ENCODE measurements around the gene SPDYE1.
"Not testable (repeated sequence)": the region's sequence is repeated elsewhere in the genome, so short reads cannot be mapped to it uniquely, and the experiment has no call there.

The SPDYE1 gene

DNA sequence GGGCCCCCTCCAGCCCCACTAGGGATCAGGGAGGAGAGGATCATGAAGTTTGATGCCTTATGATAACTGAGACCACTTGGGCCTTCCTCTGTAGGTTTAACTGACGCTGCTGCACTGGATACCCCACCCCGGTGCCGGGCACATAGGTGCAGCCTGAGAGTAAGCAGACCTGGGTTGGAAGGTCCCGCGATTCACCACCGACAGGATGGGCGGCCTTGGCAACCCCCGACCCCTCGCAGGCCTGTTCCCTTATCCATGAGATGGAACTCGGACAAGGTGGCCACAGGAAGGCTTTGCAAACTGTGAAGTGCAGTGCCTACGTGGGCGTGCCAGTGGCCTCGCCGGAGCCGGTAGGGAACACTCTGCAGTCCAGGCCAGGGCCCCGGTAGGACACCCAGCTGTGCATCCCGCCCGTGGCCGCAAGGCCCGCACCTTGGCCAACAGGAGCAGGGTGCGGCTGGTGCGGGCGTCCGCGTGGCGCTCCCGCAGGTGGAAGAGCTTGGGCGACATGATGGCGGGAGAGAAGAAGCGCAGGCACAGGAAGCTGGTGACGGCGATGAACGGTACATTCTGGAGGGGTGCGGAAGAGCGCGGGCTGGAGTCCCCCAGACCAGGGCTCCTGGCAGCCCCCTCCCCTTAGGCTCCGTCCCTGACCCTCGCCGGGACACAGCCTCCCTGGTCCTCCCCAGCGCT is 42.2 kb downstream of the SPDYE1 start:
- FAIRE-seq; DNase-seq (ENCODE audit: insufficient read length, low spot score): not testable (repeated sequence)

DNA sequence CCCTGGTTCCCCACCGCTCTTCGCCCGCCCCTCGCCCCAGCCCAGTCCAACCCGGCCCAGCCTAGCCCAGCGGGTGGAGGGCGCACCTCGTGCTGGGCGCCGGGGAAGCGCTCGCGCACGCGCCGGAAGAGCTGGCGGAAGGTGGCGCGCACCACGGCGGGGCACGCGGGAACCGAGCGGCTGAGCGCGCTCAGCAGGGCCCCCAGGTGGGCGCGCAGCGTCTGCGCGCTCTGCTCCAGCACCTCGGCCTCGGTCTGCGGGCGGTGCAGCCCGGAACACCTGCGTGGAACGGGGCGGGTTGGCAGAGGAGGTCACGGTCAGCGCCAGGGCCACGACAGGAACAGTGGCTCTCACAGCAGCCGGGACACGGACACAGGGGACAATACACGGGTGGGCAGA is 42.8 kb downstream of the SPDYE1 start:
- not testable (repeated sequence) for FAIRE-seq; DNase-seq (ENCODE audit: insufficient read length, low spot score)

DNA sequence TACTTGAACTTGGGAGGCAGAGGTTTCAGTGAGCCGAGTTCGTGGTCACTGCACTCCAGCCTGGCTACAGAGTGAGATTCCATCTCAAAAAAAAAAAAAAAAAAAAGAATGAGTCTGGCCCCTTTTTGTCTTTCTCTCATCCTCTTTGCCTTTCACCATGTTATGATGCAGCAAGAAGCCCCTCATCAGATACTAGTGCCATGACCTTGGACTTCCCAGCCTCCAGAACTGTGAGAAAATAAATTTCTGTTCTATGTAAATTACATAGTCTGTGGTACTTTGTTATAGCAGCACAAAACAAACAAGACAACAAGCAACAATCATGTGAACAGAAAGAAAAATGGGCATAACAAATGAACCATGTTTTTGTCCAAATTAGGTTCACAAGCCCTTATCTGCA is 44.5 kb downstream of the SPDYE1 start:
- no peak for TF ChIP-seq POLR2A (IDR thresholded peaks at IDR 0.05; ENCODE audit: low read depth, low read length)
- no peak for FAIRE-seq
- no peak for DNase-seq (ENCODE audit: insufficient read length, low spot score)

DNA sequence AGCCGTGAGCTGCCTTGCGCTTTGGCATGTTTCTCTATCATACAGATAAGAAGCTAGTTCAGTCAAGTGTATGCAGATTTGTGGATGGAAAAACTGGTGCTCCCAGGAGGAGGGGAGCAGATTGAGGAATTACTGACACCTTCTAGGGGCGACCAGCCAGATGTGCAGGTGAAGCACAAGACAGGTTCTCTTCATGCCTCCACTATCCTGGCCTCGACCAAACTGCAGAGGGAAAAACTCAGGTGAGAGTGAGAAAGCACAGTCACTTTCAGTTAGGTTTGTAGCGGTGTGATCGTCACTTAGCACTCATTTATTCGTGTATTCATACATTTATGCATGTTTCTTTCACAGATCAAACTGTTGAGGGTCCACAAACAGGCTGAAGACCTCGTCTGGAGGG is 46.2 kb downstream of the SPDYE1 start:
- no peak for DNase-seq (ENCODE audit: insufficient read length, low spot score)
- no peak for TF ChIP-seq POLR2A (IDR thresholded peaks at IDR 0.05; ENCODE audit: low read depth, low read length)
- FAIRE-seq = no peak

DNA sequence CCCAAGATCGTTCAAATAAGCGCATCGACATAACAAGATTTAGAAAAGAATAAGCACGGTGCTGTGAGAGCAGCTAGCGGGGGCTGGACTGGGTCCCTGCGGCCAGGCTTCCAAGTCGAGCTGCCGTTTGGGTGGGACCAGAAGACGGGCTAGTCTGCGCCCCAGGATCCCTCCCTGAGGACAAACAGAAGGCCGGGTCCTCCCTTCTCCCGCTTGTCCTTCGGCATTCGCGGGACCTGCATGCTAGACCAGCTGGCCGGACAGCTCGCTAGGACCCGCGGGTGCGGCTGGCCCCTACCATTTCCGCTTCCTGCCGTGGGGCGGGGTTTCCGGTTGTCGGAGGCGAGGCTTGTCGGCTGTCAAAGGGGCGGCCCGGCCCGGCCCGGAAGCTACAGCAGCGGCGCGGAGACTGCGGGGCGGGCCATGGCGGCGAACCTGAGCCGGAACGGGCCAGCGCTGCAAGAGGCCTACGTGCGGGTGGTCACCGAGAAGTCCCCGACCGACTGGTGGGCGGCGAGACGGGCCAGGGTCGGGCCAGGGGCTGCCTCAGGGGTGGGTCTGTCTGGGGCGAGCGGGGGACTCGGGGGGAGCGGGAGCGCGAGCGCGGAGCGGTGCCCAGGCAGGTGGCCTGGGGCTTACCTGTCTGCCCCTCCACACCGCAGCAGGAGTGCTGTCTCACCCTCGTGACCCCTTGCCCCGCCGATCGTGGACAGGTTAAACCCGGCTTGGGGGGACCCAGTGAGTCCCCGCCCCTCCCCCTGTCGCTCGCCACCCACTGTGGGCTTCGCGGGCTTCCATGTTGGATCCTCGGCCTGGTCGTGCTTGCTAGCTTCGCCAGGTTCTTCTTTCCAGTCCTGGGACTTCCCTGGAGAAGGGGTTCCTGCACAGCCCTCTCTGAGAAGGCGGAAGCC is 46.9 kb downstream of the SPDYE1 start, which contains the start of gene DBNL:
DBNL (plus strand) TSS at position 388 of the 911 bp plus-strand sequence; CDS start at position 424, 36 bp downstream.
- FAIRE-seq (no peak), DNase-seq (ENCODE audit: insufficient read length, low spot score) (peak; percentile 100)
- TF ChIP-seq POLR2A (IDR thresholded peaks at IDR 0.05; ENCODE audit: low read depth, low read length) = peak; percentile 97

DNA sequence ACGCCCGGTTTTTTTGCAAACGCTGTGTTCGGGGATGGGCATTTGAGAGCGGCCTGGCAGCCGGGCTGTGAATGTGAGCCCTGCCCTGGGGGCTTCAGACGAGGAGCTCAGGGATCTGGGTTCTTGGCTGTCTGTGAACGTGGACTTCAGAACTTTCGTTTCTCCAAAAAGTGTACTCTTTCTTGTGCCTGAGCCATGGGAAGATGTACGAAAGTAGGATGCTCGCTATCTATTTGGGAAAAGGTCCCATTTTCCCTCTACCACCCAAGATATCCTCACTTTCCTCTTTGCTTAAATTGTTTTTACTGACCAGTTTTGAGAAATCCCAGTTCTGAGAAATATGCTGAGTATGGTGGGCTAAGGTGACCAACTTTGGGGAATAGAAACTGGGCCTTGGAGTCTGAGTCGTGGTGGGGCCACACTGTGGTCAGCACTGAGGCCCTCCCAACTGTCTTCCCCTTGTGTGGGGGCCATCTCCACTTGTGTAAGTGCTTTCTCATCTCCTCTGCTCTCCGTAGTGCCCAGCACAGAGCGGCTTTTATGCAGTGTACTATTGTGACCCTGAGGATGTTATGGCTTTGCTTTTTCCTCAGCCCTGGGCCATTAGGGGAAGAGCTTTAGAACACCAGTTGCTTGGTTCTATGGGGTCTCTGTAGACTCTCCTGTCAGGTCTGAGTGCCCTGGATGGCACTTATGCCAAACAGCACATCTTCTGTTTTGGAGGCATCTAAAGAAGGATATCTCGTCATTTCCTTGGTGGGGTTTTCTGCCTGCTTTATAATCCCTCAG is 47.7 kb downstream of the SPDYE1 start:
- no peak for DNase-seq (ENCODE audit: insufficient read length, low spot score)
- TF ChIP-seq POLR2A (IDR thresholded peaks at IDR 0.05; ENCODE audit: low read depth, low read length) = no peak
- no peak for FAIRE-seq

DNA sequence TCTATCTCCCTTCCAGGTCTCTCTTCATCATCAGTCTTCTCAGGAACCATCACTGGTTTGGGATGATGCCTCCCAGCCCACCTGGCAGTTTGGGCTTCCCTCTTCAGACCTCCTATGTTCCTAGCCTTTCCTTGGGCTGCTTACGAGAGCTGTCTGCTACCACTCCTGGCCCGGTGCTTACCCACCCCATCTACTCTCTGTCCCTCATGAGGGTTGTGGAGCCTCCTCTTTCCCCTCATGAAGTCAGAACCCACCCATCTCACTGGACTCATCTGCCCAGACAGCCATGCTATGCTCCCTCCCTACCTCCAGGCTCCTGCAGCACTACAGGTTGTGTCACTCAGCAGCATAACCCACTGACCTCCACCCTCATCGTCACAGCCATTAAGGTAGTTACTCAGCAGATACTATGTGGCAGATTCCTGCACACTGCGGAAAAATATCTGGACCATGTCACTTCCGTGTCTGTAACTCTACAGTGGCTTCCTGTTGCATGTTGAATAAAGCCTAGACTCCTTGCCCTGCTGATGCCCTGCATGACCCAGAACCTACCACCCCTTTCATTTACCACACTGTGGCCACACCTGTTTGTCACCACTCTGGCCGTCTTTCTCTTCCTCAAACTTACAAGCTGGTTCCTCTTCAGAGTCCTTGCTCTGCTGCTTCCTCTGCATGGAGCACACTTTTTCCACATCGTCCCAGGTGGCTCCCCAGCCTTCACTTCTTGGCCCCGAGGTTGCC is 48.8 kb downstream of the SPDYE1 start:
- no peak for DNase-seq (ENCODE audit: insufficient read length, low spot score)
- TF ChIP-seq POLR2A (IDR thresholded peaks at IDR 0.05; ENCODE audit: low read depth, low read length) = no peak
- no peak for FAIRE-seq

DNA sequence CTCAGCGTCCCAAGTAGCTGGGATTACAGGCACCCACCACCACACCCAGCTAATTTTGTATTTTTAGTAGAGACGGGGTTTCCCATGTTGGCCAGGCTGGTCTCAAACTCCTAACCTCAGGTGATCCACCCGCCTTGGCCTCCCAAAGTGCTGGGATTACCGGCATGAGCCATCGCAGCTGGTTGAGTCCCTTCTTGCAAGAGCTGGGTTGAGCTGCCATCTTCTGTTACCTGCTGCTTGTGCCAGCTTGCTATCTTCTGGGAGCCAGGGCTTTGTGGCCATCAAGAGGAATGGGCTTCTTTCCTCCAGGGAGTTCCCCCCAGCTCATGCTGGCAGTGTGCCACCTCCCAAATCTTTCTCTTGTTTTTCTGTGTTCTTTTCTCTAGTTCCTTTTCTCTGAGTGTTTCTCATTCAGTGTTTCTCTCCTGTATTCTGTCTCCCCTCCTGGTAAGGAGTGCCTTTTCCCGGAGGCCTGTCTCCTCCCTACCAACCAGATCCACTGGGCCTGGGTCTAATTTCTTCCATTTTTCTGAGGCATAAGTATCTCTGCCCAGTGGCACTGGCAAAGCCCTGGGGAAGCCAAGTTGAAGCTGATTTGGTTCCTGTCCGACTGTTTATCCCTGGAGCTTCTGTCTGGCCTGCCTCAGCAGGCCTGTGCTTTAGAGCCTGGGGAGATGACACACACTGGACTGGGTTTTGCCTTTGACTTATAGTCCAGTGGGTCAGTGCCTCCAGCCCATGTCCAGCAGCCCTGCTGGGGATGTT is 50.5 kb downstream of the SPDYE1 start:
- DNase-seq (ENCODE audit: insufficient read length, low spot score) = no peak
- no peak for FAIRE-seq
- TF ChIP-seq POLR2A (IDR thresholded peaks at IDR 0.05; ENCODE audit: low read depth, low read length) = no peak

DNA sequence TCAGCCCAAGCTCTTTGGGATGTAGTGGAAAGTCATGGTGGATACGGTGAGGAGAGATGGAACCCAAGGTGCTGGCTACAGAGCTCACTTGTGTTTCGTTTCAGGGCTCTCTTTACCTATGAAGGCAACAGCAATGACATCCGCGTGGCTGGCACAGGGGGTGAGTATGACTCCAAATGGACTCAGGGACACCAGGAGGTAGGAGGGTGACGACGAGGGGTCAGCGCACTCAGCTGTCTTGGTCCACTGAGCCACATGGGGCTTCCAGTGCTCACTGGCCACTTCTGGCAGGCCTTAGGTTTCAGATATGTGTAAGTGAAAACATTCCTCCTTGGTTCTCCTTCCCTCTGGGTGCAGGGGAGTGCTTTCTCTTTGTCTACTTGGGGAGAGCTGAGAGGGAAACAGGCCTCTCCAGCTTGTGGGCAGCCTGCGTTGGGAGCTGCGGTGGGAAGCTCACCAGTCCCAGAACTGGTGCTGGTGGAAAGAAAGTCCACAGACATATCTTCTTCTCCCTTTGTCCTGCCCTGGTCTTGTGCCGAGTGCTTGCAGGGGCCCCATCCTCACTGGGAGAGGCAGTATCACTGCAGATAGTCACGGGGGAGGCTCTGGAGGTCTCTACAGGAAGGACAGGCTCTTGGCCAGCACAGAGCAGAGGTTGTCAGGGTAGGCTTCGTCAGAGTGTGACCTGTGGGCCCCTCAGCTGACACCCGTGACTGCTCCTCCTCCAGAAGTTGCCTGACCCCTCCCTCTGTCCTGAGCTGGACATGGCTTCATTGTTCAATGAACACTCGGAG is 52.6 kb downstream of the SPDYE1 start:
- FAIRE-seq (no peak), DNase-seq (ENCODE audit: insufficient read length, low spot score) (no peak)
- TF ChIP-seq POLR2A (IDR thresholded peaks at IDR 0.05; ENCODE audit: low read depth, low read length) = no peak

DNA sequence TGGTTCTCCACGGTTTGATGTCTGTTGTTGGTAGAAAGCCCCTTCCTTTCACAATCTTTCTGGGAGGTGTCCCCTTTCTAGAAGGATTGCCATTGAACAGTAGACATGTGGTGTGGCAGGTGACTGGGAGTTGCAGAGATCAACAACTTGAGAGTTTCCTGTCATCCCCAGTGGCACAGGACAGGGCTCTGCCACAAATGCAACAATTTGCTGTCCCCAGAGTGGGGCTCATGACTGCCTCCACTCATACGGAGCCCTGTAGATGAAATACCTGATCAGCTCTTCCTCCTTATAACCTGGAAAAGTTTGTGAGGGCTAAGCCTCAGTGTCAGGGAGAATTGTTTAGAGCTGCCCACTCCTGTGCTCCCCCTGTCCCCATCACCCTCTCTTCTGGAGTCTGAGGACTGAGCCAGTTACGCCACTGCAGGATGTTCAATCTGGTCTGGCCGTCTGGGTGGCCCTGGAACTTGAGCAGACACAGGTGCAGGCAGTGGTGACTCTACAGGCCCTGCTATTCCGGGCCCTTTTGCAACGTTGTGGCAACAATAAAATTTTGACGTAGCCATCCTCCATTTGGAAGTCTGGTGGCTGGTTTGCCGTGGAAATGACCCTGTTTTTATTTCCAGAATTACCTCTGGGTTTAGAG is 53.3 kb downstream of the SPDYE1 start:
- no peak for DNase-seq (ENCODE audit: insufficient read length, low spot score)
- no peak for TF ChIP-seq POLR2A (IDR thresholded peaks at IDR 0.05; ENCODE audit: low read depth, low read length)
- FAIRE-seq = no peak

DNA sequence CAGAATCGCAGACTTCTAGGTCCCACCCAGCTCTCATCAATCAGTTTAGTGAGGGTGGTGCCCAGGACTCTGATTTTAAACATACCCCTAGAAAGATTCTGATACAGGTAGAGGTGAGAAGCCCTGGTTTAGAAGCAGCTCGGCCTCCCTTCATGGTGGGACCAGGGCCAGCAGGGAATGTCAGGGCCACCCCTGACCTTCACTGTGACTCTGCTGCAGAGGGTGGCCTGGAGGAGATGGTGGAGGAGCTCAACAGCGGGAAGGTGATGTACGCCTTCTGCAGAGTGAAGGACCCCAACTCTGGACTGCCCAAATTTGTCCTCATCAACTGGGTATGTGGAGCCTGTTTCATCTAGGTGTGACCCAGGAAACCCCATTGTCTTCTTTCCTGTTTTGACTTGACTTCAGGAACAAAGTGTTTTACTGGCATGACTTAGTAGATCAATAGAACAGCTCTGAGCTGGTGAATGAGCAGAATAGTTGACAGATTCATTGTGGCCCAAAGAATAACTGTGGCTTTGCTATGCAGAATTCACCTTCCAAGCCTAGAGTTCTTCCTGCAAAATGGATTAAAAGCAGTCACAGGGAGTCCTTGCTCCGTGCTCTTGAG is 54.0 kb downstream of the SPDYE1 start:
- FAIRE-seq (no peak), DNase-seq (ENCODE audit: insufficient read length, low spot score) (no peak)
- TF ChIP-seq POLR2A (IDR thresholded peaks at IDR 0.05; ENCODE audit: low read depth, low read length) = no peak
